GM18517 (cell line): ENCODE results near the gene NKIRAS2.
"Not testable (repeated sequence)": the region's sequence is repeated elsewhere in the genome, so short reads cannot be mapped to it uniquely, and the experiment has no call there.

Experiments
- ATAC-seq: cut with Tn5 transposase; IDR thresholded peaks from one replicate; pipeline ENCODE4 v1.9.1; 2021; ENCODE audit warnings: mild to moderate bottlenecking, moderate library complexity; ENCODE audit not compliant: unreplicated experiment

NKIRAS2 gene

GRCh38 chr17:41996855-41997164 lies 23.1 kb upstream of the NKIRAS2 start:
- ATAC-seq, result no peak

DNA sequence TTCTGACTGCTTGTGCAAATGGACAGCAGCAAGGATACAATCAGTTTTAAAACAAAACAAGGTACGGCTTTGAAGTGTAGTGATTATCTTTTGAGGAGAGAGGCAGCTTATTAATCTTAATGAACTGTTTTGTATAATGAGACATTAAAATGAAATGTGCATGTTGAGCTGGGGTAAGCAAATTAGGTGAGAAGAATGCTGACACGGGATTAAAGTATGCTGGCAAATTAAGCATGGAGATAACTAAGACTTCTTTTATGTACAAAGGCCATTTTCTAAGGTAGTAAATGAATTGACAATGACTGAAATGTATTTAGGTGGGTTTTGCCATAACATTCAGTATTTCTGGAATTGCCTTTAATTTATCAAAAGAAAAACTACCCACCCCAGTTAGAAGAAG lies 21.4 kb upstream of the NKIRAS2 start:
- no peak for ATAC-seq

GRCh38 chr17:42000413-42001133 lies 19.3 kb upstream of the NKIRAS2 start:
- ATAC-seq, result no peak

- no peak for ATAC-seq
These were observed 18.2 kb upstream of the NKIRAS2 start for GRCh38 chr17:42001729-42002128.

DNA sequence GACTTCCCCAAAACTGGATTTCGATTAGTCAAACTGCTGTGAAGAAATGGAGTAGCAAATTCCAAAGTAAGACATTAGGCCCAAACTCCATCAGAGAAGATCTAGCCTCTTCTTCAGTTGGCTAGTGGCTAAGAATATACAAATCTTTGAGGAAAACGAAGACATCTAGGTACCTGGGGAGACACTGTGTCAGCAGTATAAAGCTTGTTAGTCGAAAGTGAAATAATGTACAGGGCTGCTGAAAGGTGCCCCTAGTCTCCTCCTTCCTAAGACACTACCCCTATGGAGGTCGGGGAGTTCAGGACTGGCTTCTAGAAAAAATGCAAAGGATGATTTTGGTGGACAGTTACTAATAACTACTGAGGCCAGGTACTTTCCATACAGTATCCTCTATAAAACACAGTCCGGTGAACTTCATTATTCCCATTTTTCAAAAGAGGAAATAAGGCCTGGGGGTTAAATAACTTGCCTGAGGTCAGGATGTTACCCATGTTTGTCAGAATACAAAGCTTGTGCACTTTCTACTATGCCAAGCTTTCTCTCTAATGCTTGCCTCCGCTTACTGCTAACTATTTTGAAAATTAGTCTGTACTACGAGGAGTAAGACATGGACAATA lies 17.6 kb upstream of the NKIRAS2 start:
- ATAC-seq, result no peak

GRCh38 chr17:42002792-42003301 lies 17.0 kb upstream of the NKIRAS2 start:
- ATAC-seq, result no peak

- no peak for ATAC-seq
These were observed 14.7 kb upstream of the NKIRAS2 start for GRCh38 chr17:42005166-42005565.

GRCh38 chr17:42009170-42009569 lies 10.7 kb upstream of the NKIRAS2 start:
- no peak for ATAC-seq

DNA sequence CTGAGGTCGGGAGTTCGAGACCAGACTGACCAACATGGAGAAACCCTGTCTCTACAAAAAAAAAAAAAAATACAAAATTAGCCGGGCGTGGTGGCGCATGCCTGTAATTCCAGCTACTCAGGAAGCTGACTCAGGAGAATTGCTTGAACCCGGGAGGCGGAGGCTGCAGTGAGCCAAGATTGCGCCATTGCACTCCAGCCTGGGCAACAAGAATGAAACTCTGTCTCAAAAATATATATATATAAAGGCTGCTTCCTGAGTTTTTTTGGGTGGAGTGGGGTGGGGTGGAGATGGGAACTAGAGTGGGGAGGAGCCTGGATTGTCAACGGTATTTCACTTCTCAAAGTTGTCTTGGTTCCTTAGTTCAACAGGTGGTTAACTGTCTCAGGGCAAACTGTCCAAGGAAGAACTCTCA lies 9.6 kb upstream of the NKIRAS2 start:
- ATAC-seq, result not testable (repeated sequence)

- no peak for ATAC-seq
These were observed 8.9 kb upstream of the NKIRAS2 start for GRCh38 chr17:42010898-42011516.

DNA sequence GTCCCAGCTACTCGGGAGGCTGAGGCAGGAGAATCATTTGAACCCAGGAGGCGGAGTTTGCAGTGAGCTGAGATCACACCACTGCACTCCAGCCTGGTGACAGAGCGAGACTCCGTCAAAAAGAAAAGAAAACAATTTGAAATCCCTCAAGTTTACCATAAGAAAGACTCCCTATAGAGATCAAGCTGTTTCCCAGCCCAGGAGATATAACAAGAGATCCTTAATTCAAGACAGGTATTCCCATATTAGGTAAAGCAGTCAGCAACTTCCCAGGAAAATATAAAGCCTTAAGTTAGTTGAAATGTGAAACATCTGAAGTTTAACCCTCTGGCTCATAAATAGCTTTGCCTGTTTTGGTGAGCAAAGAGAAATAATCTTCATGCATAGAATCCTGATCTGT lies 7.5 kb upstream of the NKIRAS2 start:
- ATAC-seq, result not testable (repeated sequence)

- not testable (repeated sequence) for ATAC-seq
These were observed 6.2 kb upstream of the NKIRAS2 start for GRCh38 chr17:42013740-42014139.

- ATAC-seq, result no peak
These were observed 3.5 kb upstream of the NKIRAS2 start for GRCh38 chr17:42016411-42016831.

- peak; percentile 63 for ATAC-seq
These were observed 2.7 kb upstream of the NKIRAS2 start, which contains the start of gene DNAJC7 for GRCh38 chr17:42016941-42017865. TSS of gene DNAJC7 (minus strand) at chr17:42017439. CDS start at chr17:42017416, 23 bp downstream.

GRCh38 chr17:42017866-42018200 lies 2.1 kb upstream of the NKIRAS2 start:
- ATAC-seq, result no peak

- no peak for ATAC-seq
These were observed 1.6 kb upstream of the NKIRAS2 start for GRCh38 chr17:42018339-42018738.

DNA sequence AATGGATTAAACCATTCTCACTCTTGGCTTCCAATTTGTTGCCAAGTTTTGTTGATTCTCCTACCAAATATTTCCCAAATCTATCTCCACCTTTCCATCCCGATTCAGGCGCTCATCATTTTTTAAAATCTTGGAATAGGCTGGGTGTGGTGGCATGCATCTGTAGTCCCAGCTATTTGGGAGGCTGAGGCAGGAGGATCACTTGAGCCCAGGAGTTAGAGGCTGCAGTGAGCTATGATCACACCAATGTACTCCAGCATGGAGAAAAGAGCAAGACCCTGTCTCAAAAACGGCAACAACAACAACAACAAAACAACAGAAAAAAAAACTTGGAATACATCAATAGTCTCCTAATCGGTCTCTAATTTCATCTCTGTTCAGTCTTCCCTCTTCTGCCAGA lies 902 bp upstream of the NKIRAS2 start:
- no peak for ATAC-seq

- not testable (repeated sequence) for ATAC-seq
These were observed 955 bp downstream of the NKIRAS2 start for GRCh38 chr17:42020845-42021244.

DNA sequence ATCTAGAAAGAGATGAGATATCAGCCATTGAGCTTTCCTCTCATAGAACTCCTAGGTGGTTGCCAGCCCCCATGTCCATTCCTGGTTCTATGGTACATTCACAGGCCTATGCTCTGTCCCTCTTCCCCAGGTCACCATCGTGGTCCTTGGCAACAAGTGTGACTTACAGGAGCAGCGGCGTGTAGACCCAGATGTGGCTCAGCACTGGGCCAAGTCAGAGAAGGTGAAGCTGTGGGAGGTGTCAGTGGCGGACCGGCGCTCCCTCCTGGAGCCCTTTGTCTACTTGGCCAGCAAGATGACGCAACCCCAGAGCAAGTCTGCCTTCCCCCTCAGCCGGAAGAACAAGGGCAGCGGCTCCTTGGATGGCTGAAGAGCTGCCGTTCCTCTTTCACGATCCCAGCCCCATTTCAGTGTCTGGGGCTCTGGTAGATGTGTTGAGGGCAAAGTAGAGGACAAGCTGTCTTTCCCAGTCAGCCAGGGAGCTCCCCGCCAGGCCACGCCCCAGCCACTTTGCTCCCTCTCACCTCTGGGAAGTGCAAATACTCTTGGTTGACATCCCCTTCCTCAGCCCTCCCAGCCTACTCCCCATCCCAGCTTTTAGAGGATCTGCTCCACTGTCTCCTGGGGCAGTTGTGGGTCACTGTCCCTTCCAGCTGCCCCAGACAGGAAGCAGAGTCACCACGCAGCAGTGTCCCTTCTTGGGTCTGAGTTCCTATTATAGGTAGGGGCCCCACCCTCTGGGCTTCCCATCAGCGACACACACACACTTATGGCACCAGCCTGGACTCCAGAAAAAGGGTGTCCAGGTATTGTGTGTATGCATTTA lies 3.8 kb downstream of the NKIRAS2 start:
- no peak for ATAC-seq

DNA sequence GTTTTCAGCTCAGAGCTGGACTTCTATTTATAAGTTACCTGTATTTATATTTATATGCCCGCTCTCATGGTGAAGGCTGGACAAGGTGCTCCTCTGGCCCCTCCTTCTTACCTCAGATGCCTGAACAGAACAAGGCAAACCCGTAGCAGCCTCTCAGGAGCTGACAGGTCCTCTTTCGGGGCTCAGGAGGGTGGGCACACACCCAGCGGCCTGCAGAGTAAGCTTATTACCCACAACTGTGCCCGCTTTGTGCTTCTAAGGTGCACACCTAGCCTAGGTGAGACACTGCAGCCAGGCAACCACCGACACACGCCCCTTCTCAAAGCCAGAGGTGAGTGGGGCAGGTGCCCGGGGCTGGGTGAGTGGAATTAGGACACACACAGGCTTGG lies 5.3 kb downstream of the NKIRAS2 start:
- ATAC-seq, result no peak
